ENCODE measurements around the gene HOXD1. TPM values are rescaled to one million over a fixed set of nuclear protein-coding genes. Genes with fewer than 3 reads are reported as not detected.

Gene HOXD1
- polyA plus RNA-seq, 1 experiment: not detected

- no peak for TF ChIP-seq CTCF (IDR thresholded peaks at IDR 0.05; ENCODE audit: low read depth, low read length)
- CTCF ChIA-PET: no interaction called here
- POLR2A ChIA-PET: no interaction called here
- Histone ChIP-seq H3K9me3 (ENCODE audit: control insufficient read depth, insufficient read depth, low read length) (no peaks in the 10 kb centered on the region), H3K4me3 (ENCODE audit: low read depth, low read length) (no peak overlapping the region), H3K27me3 (ENCODE audit: control insufficient read depth, insufficient read depth, low read length) (no peaks in the 10 kb centered on the region), H3K27ac (ENCODE audit: low read depth, low read length) (no peak overlapping the region)
- DNase-seq (ENCODE audit: low read depth, low spot score): no peak
Measured at GRCh38 chr2:176206136-176206535, 17.7 kb downstream of the HOXD1 start.

- H3K9me3 ChIP-seq (ENCODE audit: control insufficient read depth, insufficient read depth, low read length): no peaks in the 10 kb centered on the region
- H3K27ac ChIP-seq (ENCODE audit: low read depth, low read length): no peak overlapping the region
- POLR2A ChIA-PET: no interaction called here
- CTCF ChIA-PET: no interaction called here
- H3K4me3 ChIP-seq (ENCODE audit: low read depth, low read length): no peak overlapping the region
- H3K27me3 ChIP-seq (ENCODE audit: control insufficient read depth, insufficient read depth, low read length): no peaks in the 10 kb centered on the region
- no peak for TF ChIP-seq CTCF (IDR thresholded peaks at IDR 0.05; ENCODE audit: low read depth, low read length)
- no peak for DNase-seq (ENCODE audit: low read depth, low spot score)
Measured at GRCh38 chr2:176206682-176207081, 18.2 kb downstream of the HOXD1 start.

GRCh38 chr2:176211110-176211509 lies 22.6 kb downstream of the HOXD1 start:
- DNase-seq (ENCODE audit: low read depth, low spot score): no peak
- Histone ChIP-seq H3K27ac (ENCODE audit: low read depth, low read length) (no peak overlapping the region), H3K4me3 (ENCODE audit: low read depth, low read length) (no peak overlapping the region), H3K27me3 (ENCODE audit: control insufficient read depth, insufficient read depth, low read length) (no peaks in the 10 kb centered on the region), H3K9me3 (ENCODE audit: control insufficient read depth, insufficient read depth, low read length) (no peaks in the 10 kb centered on the region)
- CTCF ChIA-PET: interaction anchor here (0.6 to 1.8 kb wide), 4 partner anchors 72 to 423 kb away, joined by 4 to 7 read pairs (median 5); no protein-coding TSS in a partner anchor
- POLR2A ChIA-PET: no interaction called here
- no peak for TF ChIP-seq CTCF (IDR thresholded peaks at IDR 0.05; ENCODE audit: low read depth, low read length)

GRCh38 chr2:176212276-176212675 lies 23.8 kb downstream of the HOXD1 start:
- no peak for DNase-seq (ENCODE audit: low read depth, low spot score)
- TF ChIP-seq CTCF (IDR thresholded peaks at IDR 0.05; ENCODE audit: low read depth, low read length): no peak
- POLR2A ChIA-PET: no interaction called here
- Histone ChIP-seq H3K9me3 (ENCODE audit: control insufficient read depth, insufficient read depth, low read length) (no peaks in the 10 kb centered on the region), H3K4me3 (ENCODE audit: low read depth, low read length) (no peak overlapping the region), H3K27ac (ENCODE audit: low read depth, low read length) (no peak overlapping the region), H3K27me3 (ENCODE audit: control insufficient read depth, insufficient read depth, low read length) (no peaks in the 10 kb centered on the region)
- CTCF ChIA-PET: interaction anchor here (1.8 kb wide), 1 partner anchor 342 kb away, joined by 6 read pairs; no protein-coding TSS in a partner anchor

- H3K27ac ChIP-seq (ENCODE audit: low read depth, low read length): no peak overlapping the region
- CTCF ChIA-PET: interaction anchor here (0.6 kb wide), 1 partner anchor 17 kb away, joined by 3 read pairs; no protein-coding TSS in a partner anchor
- H3K9me3 ChIP-seq (ENCODE audit: control insufficient read depth, insufficient read depth, low read length): no peaks in the 10 kb centered on the region
- POLR2A ChIA-PET: no interaction called here
- no peak overlapping the region for H3K4me3 ChIP-seq (ENCODE audit: low read depth, low read length)
- no peak for TF ChIP-seq CTCF (IDR thresholded peaks at IDR 0.05; ENCODE audit: low read depth, low read length)
- H3K27me3 ChIP-seq (ENCODE audit: control insufficient read depth, insufficient read depth, low read length): no peaks in the 10 kb centered on the region
- no peak for DNase-seq (ENCODE audit: low read depth, low spot score)
Measured at GRCh38 chr2:176213406-176213805, 24.9 kb downstream of the HOXD1 start.

Measured in AG04450 (cell line).